GM12864 (cell line): ENCODE data around the gene DIP2C.

Experiments
- DNase-seq: peaks from one replicate; pipeline ENCODE4 v3.0.0-alpha.2; 2011; ENCODE audit warnings: low read depth
- H3K4me3 ChIP-seq: 2 replicates; pipeline ENCODE4 v1.5.1; 2011; ENCODE audit warnings: mild to moderate bottlenecking, low read depth, low read length, control low read depth
- TF ChIP-seq, protein P1 (sequence below): IDR thresholded peaks from 2 replicates; pipeline ENCODE4 v1.5.1; 2011; ENCODE audit warnings: low read depth, mild to moderate bottlenecking, moderate library complexity, low read length, control low read depth, inconsistent platforms; ENCODE audit errors: missing control alignments

DIP2C gene

DNA sequence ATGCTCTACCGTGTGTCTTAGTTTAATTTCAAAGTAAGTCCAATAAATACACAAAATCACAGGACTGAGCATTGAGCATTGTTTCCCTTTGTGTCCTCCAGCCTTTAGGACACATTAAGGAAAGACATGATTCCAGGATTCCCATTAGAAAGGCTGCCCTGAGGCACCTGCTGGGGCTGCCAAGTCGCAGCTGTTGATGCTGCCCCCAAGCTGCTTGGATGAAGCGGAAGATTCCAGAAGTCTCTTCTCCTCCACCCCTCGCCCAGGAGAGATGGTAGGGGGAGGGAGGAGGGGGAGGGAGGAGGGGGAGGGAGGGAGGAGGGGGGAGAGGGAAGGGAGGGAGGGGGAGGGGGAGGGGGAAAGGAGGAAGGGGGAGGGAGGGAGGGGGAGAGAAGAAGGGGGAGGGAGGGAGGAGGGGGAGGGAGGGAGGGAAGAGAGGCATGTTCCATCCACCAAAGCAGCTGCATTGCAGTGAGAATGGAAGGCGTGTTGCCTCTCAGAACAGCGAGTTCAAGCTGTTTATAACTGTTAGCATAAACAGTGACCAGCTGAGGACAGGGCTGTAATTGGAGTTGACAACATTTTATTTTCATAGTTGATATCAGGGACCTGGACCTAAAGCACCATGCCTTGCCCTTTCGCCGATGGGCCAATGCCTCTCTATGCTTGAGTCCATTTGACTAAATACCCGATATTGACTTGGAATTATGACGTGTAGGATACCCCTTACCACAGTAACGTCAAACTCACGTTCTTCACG lies 67.3 kb downstream of the DIP2C start:
- TF ChIP-seq, protein P1, sequence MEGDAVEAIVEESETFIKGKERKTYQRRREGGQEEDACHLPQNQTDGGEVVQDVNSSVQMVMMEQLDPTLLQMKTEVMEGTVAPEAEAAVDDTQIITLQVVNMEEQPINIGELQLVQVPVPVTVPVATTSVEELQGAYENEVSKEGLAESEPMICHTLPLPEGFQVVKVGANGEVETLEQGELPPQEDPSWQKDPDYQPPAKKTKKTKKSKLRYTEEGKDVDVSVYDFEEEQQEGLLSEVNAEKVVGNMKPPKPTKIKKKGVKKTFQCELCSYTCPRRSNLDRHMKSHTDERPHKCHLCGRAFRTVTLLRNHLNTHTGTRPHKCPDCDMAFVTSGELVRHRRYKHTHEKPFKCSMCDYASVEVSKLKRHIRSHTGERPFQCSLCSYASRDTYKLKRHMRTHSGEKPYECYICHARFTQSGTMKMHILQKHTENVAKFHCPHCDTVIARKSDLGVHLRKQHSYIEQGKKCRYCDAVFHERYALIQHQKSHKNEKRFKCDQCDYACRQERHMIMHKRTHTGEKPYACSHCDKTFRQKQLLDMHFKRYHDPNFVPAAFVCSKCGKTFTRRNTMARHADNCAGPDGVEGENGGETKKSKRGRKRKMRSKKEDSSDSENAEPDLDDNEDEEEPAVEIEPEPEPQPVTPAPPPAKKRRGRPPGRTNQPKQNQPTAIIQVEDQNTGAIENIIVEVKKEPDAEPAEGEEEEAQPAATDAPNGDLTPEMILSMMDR, result no peak
- no peak for DNase-seq
- H3K4me3 ChIP-seq, result no peak overlapping the region

DNA sequence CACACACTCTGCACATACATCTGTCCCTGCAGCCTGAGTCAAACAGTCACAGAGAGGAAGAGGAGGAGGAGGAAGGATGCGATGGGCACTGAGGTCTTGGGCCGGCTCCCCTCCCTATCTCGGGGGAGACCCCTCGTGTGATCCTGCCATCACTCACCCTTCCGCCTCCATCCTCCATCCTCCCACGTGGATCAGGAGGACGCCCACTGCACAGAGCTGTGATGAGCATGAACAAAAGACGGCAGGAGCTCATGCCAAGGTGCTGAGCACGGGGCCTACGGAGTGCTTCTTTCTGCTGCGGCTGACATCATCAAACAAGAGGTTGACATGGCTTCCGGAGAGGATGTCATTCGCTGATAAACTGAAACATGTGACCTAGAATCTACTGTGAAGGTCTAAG lies 68.0 kb downstream of the DIP2C start:
- no peak overlapping the region for H3K4me3 ChIP-seq
- no peak for DNase-seq
- TF ChIP-seq, protein P1, result no peak

DNA sequence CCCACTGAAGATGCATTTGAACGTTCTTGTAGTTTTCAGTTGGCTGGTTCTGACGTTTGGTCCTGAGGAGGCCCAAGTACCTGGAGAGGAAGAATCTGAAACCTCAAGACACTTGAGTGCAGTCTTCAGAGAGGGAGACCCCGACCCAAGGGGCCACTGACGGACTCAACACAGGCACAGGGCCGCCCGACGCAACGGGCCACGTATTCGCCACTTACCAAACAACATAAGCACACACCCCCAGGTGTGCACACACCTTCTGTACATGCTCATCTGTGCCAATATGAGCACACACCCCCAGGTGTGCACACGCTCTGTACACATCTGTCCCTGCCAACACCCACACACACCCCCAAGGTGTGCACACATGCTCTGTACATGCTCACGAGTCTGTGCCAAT lies 68.5 kb downstream of the DIP2C start:
- DNase-seq, result no peak
- TF ChIP-seq, protein P1, result no peak
- H3K4me3 ChIP-seq, result no peak overlapping the region

DNA sequence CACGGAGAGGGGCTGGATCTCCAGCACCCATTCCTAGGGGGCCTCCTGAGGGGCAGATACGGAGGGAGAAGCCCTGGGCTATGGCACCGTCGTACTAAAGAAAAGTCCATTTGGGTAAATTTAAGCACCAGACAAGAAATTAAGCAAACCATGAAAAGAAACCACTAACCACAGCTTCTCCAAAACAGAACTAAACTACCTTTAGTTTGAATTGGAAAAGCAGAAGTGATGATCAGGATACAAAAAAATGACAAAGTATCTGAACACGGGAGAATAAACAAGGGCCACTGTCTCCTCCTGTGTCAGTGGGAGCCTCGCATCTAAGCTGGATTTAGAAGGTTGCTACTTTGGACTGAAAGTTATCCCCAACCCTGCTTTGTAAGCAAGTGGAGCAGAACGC lies 69.1 kb downstream of the DIP2C start:
- no peak overlapping the region for H3K4me3 ChIP-seq
- TF ChIP-seq, protein P1, result no peak
- no peak for DNase-seq

DNA sequence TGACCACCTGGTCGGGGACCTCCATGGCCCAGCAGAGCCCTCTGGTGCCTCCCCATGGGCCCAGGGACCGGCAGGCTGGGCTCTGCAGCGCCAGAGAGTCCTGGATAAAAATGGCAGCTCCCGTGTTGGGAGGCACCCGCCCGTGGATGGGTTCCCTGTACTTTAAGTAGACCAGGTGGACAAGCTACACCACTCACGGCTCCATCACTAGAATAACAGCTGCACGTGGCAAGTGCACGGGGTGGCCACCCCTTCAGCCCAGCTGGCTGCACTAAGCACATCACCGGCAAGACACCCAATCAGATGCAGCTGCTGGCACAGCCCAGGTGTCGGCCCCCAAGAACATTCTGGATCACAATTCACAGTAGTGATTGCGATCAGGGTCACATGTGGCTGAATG lies 69.8 kb downstream of the DIP2C start:
- no peak for DNase-seq
- TF ChIP-seq, protein P1, result no peak
- H3K4me3 ChIP-seq, result no peak overlapping the region

DNA sequence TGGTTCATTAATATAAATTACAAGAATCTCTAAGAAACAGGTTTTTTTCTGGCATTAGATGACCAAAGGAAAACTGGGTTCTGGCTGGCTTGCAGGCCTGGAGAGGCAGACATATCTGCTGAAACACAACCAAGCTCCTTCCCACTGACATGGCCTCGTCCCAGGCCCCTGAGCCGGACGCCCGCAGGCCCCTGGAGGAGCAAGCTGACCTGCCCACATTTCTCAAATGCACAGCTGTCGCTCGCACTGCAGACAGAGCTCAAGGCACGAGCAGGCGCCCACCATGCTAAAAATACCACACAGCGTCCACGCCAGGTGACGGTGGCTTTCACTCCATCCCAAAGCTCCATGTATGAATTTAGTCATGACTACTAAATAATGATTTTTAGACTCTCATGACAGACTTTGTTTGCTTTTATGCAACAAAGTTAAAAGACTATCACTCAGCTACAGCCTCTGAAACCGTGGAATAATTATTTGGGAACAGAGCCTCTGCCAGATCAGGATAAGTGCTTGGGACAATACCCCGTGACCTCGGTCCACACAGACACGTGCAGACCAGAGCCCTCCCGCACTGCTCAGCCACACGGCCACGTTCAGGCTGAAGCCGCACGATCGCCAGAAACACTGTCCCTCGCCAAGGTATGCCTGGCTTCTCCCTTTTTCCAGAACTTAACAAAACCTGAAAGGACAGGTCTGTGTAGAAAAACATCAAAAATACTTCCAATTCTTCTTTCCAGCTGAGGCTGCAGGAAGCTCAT lies 71.1 kb downstream of the DIP2C start:
- DNase-seq, result no peak
- TF ChIP-seq, protein P1, result no peak
- no peak overlapping the region for H3K4me3 ChIP-seq
